ENCODE measurements around the gene CELSR1.

The CELSR1 gene

DNA sequence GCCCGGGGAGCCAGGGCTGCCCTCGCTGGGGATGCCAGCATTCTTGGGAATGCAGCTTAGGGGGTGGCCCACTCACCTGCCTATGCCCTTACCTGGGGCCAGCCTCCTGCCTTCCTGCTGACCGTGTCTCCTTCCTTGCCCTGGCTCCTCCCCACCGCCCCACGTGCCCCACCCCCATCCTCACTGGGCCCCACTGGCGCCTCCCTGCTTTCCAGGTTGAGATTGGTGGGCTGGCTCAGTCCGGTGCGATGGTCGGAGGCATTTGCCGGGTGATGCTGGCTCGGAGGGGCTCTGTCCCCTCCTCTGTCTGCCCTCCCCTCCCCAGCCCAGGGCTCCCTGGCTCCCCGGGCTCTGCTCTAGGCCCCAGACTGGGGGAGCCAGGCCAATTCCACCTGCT, 48.7 kb upstream of the CELSR1 start:
- H3K27ac ChIP-seq (replicated peaks): no peak overlapping the region
- no peak for DNase-seq (ENCODE audit: low read depth in 1 of 2, low spot score in 1 of 2)
- H3K27me3 ChIP-seq (ENCODE audit: insufficient read depth, poor library complexity, severe bottlenecking): no peaks in the 10 kb centered on the region
- TF ChIP-seq, protein P1, sequence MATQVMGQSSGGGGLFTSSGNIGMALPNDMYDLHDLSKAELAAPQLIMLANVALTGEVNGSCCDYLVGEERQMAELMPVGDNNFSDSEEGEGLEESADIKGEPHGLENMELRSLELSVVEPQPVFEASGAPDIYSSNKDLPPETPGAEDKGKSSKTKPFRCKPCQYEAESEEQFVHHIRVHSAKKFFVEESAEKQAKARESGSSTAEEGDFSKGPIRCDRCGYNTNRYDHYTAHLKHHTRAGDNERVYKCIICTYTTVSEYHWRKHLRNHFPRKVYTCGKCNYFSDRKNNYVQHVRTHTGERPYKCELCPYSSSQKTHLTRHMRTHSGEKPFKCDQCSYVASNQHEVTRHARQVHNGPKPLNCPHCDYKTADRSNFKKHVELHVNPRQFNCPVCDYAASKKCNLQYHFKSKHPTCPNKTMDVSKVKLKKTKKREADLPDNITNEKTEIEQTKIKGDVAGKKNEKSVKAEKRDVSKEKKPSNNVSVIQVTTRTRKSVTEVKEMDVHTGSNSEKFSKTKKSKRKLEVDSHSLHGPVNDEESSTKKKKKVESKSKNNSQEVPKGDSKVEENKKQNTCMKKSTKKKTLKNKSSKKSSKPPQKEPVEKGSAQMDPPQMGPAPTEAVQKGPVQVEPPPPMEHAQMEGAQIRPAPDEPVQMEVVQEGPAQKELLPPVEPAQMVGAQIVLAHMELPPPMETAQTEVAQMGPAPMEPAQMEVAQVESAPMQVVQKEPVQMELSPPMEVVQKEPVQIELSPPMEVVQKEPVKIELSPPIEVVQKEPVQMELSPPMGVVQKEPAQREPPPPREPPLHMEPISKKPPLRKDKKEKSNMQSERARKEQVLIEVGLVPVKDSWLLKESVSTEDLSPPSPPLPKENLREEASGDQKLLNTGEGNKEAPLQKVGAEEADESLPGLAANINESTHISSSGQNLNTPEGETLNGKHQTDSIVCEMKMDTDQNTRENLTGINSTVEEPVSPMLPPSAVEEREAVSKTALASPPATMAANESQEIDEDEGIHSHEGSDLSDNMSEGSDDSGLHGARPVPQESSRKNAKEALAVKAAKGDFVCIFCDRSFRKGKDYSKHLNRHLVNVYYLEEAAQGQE (IDR thresholded peaks at IDR 0.05; ENCODE audit: insufficient replicate concordance, low read depth): no peak
- no peak for TF ChIP-seq SPI1 (IDR thresholded peaks at IDR 0.05; ENCODE audit: borderline replicate concordance, low read depth)
- TF ChIP-seq GABPA (IDR thresholded peaks at IDR 0.05; ENCODE audit: low read depth): no peak
- TF ChIP-seq, protein P2, sequence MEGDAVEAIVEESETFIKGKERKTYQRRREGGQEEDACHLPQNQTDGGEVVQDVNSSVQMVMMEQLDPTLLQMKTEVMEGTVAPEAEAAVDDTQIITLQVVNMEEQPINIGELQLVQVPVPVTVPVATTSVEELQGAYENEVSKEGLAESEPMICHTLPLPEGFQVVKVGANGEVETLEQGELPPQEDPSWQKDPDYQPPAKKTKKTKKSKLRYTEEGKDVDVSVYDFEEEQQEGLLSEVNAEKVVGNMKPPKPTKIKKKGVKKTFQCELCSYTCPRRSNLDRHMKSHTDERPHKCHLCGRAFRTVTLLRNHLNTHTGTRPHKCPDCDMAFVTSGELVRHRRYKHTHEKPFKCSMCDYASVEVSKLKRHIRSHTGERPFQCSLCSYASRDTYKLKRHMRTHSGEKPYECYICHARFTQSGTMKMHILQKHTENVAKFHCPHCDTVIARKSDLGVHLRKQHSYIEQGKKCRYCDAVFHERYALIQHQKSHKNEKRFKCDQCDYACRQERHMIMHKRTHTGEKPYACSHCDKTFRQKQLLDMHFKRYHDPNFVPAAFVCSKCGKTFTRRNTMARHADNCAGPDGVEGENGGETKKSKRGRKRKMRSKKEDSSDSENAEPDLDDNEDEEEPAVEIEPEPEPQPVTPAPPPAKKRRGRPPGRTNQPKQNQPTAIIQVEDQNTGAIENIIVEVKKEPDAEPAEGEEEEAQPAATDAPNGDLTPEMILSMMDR (IDR thresholded peaks at IDR 0.05; ENCODE audit: insufficient read depth, low read length): no peak
- TF ChIP-seq POLR2AphosphoS5 (IDR thresholded peaks at IDR 0.05; ENCODE audit: low read depth): no peak
- no peak overlapping the region for H3K4me3 ChIP-seq (replicated peaks; ENCODE audit: insufficient read depth, low read length)

GRCh38 chr22:46585340-46586122, 48.1 kb upstream of the CELSR1 start:
- no peak for DNase-seq (ENCODE audit: low read depth in 1 of 2, low spot score in 1 of 2)
- Histone ChIP-seq H3K27me3 (ENCODE audit: insufficient read depth, poor library complexity, severe bottlenecking) (no peaks in the 10 kb centered on the region), H3K27ac (replicated peaks) (no peak overlapping the region), H3K4me3 (replicated peaks; ENCODE audit: insufficient read depth, low read length) (no peak overlapping the region)
- TF ChIP-seq GABPA (IDR thresholded peaks at IDR 0.05; ENCODE audit: low read depth): no peak
- TF ChIP-seq, protein P2 (IDR thresholded peaks at IDR 0.05; ENCODE audit: insufficient read depth, low read length): no peak
- TF ChIP-seq SPI1 (IDR thresholded peaks at IDR 0.05; ENCODE audit: borderline replicate concordance, low read depth): no peak
- TF ChIP-seq POLR2AphosphoS5 (IDR thresholded peaks at IDR 0.05; ENCODE audit: low read depth): no peak
- TF ChIP-seq, protein P1 (IDR thresholded peaks at IDR 0.05; ENCODE audit: insufficient replicate concordance, low read depth): no peak

- TF ChIP-seq SPI1 (IDR thresholded peaks at IDR 0.05; ENCODE audit: borderline replicate concordance, low read depth): no peak
- no peak for TF ChIP-seq POLR2AphosphoS5 (IDR thresholded peaks at IDR 0.05; ENCODE audit: low read depth)
- TF ChIP-seq, protein P2 (IDR thresholded peaks at IDR 0.05; ENCODE audit: insufficient read depth, low read length): no peak
- TF ChIP-seq, protein P1 (IDR thresholded peaks at IDR 0.05; ENCODE audit: insufficient replicate concordance, low read depth): no peak
- TF ChIP-seq GABPA (IDR thresholded peaks at IDR 0.05; ENCODE audit: low read depth): no peak
- no peaks in the 10 kb centered on the region for H3K27me3 ChIP-seq (ENCODE audit: insufficient read depth, poor library complexity, severe bottlenecking)
- DNase-seq (ENCODE audit: low read depth in 1 of 2, low spot score in 1 of 2): no peak
- no peak overlapping the region for H3K27ac ChIP-seq (replicated peaks)
- H3K4me3 ChIP-seq (replicated peaks; ENCODE audit: insufficient read depth, low read length): no peak overlapping the region
Measured at GRCh38 chr22:46584081-46584921, 46.9 kb upstream of the CELSR1 start.
